ENCODE results near the gene DOCK8.

DOCK8 gene

DNA sequence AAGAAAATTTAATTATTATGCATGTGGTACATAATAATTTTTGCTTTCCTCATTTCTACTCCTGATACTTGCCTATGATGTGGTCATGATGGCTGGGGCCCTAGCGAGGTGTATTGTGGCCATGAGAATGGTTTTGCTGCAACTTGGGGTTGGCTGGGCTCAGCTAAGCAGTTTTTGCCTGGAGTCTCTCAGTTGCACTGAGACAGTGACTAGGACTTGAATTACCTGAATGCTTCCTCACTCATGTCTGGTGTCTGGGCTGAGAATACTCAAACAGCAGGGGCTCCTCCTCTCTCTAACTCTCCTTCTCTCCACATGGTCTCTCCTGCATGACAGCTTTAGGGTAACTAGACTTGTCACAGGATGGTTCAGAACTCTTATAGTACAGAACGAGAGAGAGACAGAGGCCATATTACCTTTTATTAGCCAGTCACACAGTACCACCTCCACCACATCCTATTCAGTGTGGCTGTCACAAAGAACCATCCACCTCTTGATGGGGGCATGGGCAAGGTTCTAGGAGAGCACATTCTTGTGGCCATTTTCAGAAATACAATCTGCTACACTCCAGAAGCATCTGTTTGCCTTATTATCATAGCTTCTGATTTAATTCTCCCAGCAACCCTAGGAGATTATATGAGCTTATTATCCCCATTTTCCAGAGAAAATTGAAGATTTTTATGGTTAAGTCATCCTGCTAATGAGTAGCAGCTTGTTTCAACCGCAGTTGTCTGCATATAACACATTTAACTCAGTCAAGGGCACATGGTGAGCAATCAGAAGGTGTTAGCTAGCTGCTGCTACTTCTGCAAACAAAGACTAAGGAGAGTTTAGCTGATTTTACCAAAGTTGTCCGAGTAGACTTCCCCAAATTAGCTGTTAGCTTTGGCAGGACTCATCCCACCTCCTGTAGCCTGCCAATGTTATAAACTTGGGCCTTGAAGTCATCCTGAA, 245.1 kb downstream of the DOCK8 start:
- TF ChIP-seq, protein P1, sequence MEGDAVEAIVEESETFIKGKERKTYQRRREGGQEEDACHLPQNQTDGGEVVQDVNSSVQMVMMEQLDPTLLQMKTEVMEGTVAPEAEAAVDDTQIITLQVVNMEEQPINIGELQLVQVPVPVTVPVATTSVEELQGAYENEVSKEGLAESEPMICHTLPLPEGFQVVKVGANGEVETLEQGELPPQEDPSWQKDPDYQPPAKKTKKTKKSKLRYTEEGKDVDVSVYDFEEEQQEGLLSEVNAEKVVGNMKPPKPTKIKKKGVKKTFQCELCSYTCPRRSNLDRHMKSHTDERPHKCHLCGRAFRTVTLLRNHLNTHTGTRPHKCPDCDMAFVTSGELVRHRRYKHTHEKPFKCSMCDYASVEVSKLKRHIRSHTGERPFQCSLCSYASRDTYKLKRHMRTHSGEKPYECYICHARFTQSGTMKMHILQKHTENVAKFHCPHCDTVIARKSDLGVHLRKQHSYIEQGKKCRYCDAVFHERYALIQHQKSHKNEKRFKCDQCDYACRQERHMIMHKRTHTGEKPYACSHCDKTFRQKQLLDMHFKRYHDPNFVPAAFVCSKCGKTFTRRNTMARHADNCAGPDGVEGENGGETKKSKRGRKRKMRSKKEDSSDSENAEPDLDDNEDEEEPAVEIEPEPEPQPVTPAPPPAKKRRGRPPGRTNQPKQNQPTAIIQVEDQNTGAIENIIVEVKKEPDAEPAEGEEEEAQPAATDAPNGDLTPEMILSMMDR (IDR thresholded peaks at IDR 0.05): no peak
- DNase-seq (ENCODE audit: low spot score): no peak
- Histone ChIP-seq H3K27ac (no peak overlapping the region), H3K4me3 (no peak overlapping the region)

DNA sequence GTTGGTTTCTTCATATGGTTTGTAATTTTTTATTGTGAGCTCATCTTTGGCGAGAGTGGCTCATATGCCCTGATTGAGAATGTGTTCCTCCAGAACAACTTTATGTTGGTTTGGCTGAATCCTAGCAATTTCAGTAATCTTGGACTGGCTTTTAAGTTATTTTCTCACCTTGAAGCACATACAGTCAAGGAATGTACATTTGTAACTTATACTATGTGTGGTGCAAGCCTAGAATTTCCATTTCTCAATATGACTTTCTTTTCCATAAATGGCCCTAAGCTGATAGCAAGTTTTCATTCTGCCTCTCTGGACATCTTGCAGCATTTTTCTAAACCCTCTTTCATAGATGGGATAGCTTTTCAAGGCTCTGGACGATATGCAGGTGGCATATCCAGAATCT, 247.5 kb downstream of the DOCK8 start:
- no peak for DNase-seq (ENCODE audit: low spot score)
- Histone ChIP-seq H3K4me3 (no peak overlapping the region), H3K27ac (no peak overlapping the region)
- TF ChIP-seq, protein P1 (IDR thresholded peaks at IDR 0.05): no peak

DNA sequence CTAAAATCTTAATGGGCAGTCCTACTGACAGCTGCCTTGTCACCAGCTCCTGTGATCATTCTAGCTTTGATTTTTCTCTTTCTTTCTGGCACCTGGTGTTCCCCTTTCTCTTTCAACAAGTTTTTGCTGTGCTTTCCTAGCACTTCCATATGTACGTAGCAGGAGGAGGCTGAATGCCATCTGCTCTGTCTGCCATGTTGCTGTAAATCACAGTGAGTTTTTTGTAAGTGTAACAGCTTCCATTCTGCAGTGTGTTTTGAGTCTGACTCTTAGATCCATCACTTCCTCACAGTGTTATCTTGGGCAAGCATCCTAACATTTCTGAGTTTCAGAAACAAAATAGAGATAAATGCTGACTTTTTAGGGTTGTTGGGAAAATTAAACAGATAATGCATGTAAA, 247.9 kb downstream of the DOCK8 start:
- DNase-seq (ENCODE audit: low spot score): no peak
- Histone ChIP-seq H3K4me3 (no peak overlapping the region), H3K27ac (no peak overlapping the region)
- TF ChIP-seq, protein P1 (IDR thresholded peaks at IDR 0.05): no peak

DNA sequence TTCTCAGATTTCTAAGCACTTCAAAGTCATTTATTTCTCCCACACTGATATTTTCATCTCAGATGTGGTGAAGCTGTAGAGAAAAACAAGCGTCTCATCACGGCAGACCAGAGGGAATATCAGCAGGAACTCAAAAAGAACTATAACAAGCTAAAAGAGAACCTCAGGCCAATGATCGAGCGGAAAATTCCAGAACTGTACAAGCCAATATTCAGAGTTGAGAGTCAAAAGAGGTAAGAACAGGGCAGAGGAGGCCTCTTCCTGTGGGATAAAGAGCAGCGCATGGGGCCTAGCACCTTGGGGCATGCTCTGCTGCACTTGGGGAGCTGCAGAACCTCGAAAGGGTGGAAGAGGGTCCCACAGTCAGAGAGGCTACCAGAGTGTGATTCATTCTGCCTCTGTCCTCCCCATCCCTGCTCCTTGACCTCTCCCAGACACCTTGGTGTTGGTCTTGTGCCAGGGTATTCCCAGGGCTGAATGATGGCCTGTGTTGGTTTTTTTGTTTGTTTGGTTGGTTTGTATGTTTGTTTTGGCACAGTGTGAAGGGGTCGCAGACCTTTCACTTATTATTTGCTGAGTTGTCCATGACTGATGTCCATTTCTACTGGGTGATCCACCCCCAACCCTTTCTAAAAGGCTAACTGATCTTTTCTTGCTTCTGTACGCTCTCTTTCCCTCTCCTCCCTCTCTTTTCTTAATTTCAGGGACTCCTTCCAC, 248.9 kb downstream of the DOCK8 start:
- Histone ChIP-seq H3K4me3 (no peak overlapping the region), H3K27ac (no peak overlapping the region)
- no peak for DNase-seq (ENCODE audit: low spot score)
- TF ChIP-seq, protein P1 (IDR thresholded peaks at IDR 0.05): no peak

DNA sequence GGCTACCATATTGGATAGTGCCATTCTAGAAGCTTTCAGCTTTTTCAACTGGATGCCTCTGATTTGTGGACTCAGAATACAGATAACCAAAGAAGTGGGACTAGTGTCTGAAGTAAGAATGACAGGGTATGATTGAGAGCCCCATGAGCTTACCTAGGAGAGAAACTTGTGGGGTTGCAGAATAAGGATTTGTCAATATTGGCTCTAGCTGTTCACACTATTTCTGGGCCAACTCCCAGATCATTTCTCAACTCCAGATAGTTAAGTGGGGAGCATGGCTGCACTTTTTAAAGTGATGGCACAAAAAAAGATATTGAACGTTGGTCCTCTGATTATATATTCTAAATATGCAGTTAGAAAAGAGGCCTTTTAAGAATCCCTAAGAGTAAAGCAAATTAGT, 252.1 kb downstream of the DOCK8 start:
- Histone ChIP-seq H3K4me3 (no peak overlapping the region), H3K27ac (no peak overlapping the region)
- TF ChIP-seq, protein P1 (IDR thresholded peaks at IDR 0.05): no peak
- DNase-seq (ENCODE audit: low spot score): no peak

DNA sequence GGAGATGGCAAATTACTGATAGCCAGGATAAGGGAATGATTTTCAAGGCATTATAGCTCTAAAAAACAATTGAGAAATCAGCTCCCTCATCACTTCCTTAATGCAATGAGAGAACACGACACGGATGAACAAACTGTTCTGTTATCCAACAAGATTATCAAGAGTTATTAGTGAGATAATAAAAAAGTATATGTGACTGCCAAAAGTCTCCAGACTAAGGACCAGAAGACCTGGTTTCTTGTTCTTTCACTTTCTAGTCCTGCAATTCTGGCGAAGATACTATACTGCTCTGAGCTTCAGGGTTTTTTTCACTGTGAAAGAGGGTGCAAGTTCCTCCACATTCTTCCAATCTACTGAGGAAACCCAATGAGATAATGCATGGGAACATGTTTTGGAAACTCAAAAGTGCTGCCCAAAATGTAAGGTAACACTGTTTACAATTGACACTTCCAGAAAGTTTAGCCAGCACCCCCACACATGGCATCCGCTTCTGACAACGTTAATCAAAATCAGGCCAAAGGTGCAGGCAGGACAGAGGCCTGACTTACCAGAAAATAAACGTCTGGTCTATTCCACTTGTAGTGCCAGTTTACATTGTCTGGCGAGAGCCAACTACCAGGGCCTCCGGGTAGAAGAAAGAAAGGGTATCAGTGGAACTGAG, 254.2 kb downstream of the DOCK8 start:
- Histone ChIP-seq H3K27ac (peak overlapping the region in 1 of 2 donors; percentile 2), H3K4me3 (peak overlapping the region; percentile 72)
- DNase-seq (ENCODE audit: low spot score): no peak
- TF ChIP-seq, protein P1 (IDR thresholded peaks at IDR 0.05): no peak

Measured in coronary artery (tissue), 2 donors.